Erythroblast (primary cell): ENCODE measurements around the gene LRMDA.

Source experiments
- GATA1 ChIP-seq: IDR thresholded peaks from 2 replicates; pipeline ENCODE4 v1.6.1; 2011; ENCODE audit warnings: low read depth, mild to moderate bottlenecking, control low read depth, low read length, moderate library complexity
- POLR2A ChIP-seq: IDR thresholded peaks from 2 replicates; pipeline ENCODE4 v1.6.1; 2011; ENCODE audit warnings: mild to moderate bottlenecking, low read length

DNA sequence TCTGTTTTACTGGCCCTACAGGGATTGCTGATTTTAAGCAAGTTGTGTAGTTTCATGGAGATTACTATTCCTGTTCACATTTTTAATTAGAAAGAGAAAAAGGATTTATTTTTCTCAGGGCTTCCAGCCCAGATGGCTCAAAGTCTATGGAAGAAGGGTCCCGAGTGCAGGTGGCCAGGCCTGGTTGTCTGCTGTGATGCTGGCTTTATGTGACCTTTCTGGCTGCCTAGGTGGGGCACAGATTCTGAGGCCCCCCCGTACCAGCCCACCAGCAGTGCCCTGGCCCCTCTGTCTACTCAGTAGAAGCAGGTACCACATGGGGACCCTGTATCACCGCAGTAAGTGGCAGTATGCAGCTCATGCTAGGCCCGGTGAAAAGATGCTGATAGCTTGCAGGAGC, 426.5 kb downstream of the LRMDA start:
- no peak for TF ChIP-seq POLR2A
- no peak for TF ChIP-seq GATA1
